Frontal cortex (tissue), 4 donors: ENCODE measurements around the gene KLK15. TPM values are rescaled to one million over a fixed set of nuclear protein-coding genes. Genes with fewer than 3 reads are reported as not detected.
"Not testable (repeated sequence)": the region's sequence is repeated elsewhere in the genome, so short reads cannot be mapped to it uniquely, and the experiment has no call there.

Source experiments
- DNase-seq, 2 donors: peaks; one replicate each; pipeline ENCODE4 v3.0.0; 2012; ENCODE audit warnings: low spot score in 2 of 2
- FAIRE-seq: peaks from 2 replicates; lab custom pipeline; 2012; peaks lifted over from hg19 to GRCh38; lab: Jason Lieb, UNC
- total RNA-seq: library from RNA; depleted of rRNA; stranded (reverse); fragments of >200 nt; gene quantifications from one replicate; pipeline ENCODE4 v1.2.3, GENCODE V29; 2014
- donor health status: control.
- donor health status: control.
- donor health status: control.

KLK15 gene
- total RNA-seq, 1 donor from 2014 or later: not detected

DNA sequence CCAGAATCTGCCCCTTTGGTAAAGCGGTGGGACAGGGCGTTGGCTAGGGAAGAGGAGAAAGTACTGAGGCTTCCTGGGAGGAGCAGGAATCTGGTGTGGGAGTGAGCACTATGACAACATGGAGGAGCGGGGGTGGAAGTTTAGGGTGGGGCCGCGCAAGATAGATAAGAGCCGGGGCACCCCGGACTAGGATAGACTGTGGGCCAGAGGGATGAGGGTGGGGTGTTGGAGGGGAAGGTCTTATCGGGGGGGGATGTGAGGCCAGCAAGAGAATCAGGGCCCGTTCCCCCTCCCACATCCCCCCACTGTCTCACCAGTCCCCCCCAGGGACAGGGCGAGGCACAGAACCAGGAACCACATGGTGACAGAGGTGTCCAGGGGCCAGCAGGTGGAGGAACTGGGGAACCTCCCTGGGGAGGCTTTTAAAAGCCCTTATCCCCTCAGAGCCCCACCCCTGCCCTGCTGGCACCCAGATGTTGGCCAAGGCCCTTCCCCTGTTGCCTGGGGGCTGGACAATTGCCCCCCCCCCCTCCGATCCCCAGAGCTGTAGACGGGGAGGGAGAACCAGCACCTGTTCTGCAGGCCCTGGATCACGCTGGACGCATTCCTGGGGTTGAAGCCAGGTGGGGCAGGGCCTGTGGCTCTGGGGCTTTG is 9.9 kb downstream of the KLK15 start, which contains the start of gene KLK1:
KLK1 (minus strand) TSS at position 399 of the 654 bp plus-strand sequence; CDS start at position 360, 39 bp downstream.
- DNase-seq: no peak
- no peak for FAIRE-seq

GRCh38 chr19:50822661-50823208 is 10.6 kb downstream of the KLK15 start:
- DNase-seq (no peak), FAIRE-seq (no peak)

DNA sequence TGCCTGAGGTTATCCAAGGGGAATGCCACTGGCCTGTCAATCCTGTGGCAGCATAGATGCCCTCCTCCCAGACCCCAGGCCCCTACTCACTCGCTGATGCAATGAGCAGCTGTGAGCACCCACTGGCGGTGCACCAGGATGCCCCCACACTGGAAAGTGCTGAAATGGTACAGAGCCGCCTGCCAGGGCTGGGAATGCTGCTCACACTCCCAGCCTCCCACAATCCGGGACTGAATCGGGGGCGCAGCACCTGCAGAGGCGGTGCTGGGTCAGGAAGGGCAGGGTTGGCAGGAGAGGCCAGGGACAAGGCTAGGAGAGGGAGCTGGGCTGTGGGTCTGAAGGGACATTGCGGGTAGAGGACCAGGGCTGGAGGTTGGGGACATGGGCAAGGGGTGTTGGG is 11.8 kb downstream of the KLK15 start:
- no peak for FAIRE-seq
- DNase-seq: no peak

GRCh38 chr19:50821248-50821612 is 12.1 kb downstream of the KLK15 start:
- FAIRE-seq (no peak), DNase-seq (no peak)

DNA sequence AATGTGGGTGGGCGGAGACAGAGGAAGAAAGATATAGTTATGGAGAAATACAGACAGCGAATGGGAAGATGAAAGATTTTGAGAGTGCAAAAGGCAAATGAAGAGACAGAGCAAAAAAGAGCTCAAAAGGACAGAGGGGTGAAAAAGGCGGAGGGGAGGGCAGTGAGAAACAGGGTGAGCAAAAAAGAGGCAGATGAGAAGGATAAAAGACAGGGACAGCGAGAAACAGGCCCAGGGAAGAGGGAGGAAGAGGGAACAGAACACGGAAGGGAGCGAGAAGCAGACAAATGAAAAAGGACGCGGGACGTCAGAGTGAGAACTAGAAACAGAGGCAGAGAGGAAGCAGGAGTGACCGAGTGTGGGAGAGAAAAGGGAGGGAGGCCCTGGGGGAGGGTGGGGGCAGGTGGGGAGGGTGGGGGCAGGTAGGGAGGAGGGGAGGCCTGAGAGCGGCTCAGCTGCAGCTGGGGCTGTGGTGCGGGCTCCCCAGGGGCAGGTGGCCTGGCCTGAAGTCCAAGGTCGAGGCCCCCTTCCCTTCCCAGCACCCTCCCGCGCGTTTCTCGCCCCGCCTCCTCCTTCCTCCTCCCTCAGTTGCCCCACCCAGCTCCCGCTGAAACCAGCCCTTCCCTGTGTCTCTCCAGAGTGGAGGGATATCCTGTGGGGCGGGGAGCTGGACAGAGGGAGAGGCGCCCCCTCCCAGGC is 12.7 kb downstream of the KLK15 start:
- no peak for FAIRE-seq
- no peak for DNase-seq

GRCh38 chr19:50820086-50820485 is 13.3 kb downstream of the KLK15 start:
- FAIRE-seq (no peak), DNase-seq (no peak)

DNA sequence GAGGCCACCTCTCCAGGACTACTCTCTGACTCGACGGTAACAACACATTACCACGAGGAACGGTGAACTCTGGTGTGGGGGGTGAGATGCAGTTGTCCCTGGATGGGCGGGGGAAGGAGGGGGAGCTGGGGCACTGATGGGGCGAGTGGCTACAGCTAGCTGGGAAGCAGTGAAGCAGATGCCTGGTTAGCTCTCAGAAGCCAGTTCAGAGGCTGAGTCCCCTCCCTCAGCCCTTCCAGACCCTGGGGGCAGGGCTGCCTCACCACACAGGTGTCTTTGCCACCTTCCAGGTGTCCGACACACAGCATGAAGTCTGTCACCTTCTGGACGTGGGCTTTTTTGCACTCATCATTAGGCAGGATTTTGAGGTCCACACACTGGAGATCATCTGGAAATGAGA is 13.7 kb downstream of the KLK15 start:
- FAIRE-seq: no peak
- no peak for DNase-seq

DNA sequence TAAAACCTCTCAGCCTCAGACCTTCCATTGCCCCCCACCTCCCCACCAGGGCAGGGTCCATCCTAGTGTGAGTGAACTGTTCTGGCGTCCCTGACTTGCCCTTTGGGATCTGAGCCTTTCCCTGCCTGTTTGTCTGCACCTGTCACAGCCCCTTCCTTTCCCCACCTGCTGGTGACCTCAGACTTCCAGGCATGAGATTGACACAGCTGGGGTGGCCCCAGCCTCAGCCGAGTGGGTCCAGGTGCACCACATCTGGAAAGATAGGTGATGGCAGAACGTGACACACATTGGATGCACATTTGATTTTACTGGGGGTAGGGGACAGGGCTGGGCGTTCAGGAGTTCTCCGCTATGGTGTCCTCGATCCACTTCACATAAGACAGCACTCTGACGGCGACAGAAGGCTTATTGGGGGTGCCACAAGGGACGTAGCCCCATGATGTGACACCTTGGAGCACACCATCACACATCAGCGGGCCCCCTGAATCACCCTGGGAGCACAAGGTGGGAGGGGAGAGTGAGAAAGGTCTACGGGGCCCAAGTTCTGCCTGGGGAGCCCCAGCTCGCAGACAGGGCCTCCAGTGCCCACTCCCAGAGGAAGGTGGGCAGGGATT is 14.4 kb downstream of the KLK15 start:
- DNase-seq (no peak), FAIRE-seq (no peak)

GRCh38 chr19:50817941-50818858 is 15.2 kb downstream of the KLK15 start:
- no peak for FAIRE-seq
- no peak for DNase-seq

GRCh38 chr19:50815439-50815838 is 17.9 kb downstream of the KLK15 start:
- FAIRE-seq (no peak), DNase-seq (no peak)

GRCh38 chr19:50814883-50815282 is 18.5 kb downstream of the KLK15 start:
- no peak for FAIRE-seq
- no peak for DNase-seq

GRCh38 chr19:50812474-50812873 is 20.9 kb downstream of the KLK15 start:
- FAIRE-seq (no peak), DNase-seq (no peak)

DNA sequence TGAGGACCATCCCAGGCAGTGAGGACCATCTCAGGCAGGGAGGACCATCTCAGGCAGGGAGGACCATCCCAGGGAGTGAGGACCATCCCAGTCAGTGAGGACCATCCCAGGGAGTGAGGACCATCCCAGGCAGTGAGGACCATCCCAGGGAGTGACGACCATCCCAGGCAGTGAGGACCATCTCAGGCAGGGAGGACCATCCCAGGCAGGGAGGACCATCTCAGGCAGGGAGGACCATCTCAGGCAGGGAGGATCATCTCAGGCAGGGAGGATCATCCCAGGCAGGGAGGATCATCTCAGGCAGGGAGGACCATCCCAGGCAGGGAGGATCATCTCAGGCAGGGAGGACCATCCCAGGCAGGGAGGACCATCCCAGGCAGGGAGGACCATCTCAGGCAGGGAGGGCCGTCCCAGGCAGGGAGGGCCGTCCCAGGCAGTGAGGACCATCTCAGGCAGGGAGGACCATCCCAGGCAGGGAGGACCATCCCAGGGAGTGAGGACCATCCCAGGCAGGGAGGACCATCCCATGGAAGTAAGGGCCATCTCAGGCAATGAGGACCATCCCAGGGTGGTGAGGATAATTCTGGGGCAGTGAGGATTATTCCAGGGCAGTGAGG is 21.6 kb downstream of the KLK15 start:
- not testable (repeated sequence) for FAIRE-seq

GRCh38 chr19:50808856-50809255 is 24.5 kb downstream of the KLK15 start:
- DNase-seq (no peak), FAIRE-seq (no peak)

More for the DNA sequence above, 21.6 kb downstream of the KLK15 start:
- not testable (repeated sequence) for DNase-seq

DNA sequence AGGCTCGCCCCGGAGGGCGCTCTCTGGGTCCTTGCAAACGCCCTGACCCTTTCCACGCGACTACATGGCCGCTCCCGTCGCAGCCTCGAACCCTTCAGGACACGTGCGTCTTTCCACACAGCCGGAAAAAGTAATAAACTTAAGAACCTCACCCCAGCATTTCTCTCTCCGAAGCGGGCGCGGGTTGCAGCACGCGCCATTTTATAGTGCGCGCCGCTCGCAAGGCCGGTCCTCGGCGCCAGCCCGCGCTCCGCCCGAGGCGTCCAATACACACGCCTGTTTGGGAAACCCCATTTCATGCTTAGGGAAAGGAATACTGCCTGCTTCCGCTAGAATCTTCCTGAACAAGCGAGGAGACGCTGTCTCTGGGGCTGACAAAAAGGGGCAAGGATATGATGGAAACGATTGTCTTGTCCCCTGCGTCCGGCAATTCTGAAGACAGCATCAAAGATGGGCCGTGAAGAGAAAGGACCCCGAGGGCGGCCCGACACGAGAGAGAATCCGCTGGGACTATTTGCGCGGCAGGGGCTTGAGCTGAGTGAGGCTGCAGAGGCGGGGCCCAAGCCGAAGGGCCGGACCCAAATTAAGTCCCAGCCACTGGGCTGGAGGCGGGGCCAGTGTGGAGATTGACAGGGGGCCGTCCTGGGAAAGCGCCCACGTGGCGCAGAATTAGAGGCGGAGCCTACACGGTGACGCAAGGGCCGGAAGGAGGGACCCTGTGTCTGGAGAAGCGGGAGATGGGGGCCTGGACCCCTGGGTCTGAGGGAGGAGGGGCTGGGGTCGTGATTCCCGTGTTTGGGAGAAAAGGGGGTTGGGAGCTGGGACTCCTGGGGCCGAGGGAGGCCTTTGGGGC is 28.7 kb downstream of the KLK15 start:
- DNase-seq (peak; percentile 95 to 99), FAIRE-seq (peak; percentile 54)

GRCh38 chr19:50803633-50804419 is 29.5 kb downstream of the KLK15 start:
- no peak for FAIRE-seq
- no peak for DNase-seq

GRCh38 chr19:50801107-50801506 is 32.3 kb downstream of the KLK15 start:
- FAIRE-seq: no peak

DNA sequence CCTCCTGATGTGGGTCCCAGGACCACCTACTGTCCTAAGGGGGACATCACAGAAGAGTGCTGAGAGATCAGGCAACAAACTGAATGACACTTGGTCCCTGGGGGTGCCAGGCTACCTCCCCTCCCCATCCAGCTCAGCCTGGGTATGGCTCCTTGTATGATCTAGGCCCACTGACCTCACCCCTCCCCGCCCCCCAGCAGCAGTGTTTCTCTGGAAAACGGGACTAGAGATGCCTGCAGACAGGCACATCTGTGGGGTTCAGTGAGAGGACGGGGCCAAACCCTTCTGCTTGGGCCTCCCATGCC is 33.9 kb downstream of the KLK15 start:
- no peak for FAIRE-seq

More at GRCh38 chr19:50801107-50801506, 32.3 kb downstream of the KLK15 start:
- no peak for DNase-seq

More for the DNA sequence above, 33.9 kb downstream of the KLK15 start:
- no peak for DNase-seq
